Activated CD4-positive, alpha-beta memory T cell treated with anti-CD3 and anti-CD28 coated beads for 36 hours (primary cell): ENCODE results near the gene MANSC4. TPM values are rescaled to one million over a fixed set of nuclear protein-coding genes. Genes with fewer than 3 reads are reported as not detected.
"Not testable (repeated sequence)": the region's sequence is repeated elsewhere in the genome, so short reads cannot be mapped to it uniquely, and the experiment has no call there.

Source experiments
- CTCF ChIA-PET: fragments of 350-600 bp; sonication (Branson Sonifier 250); formaldehyde crosslinking; loops from one replicate; lab custom pipeline; 2021; ENCODE audit warnings: antibody characterized with exemption, inconsistent platforms; lab: Charles Lee
- POLR2A ChIA-PET: fragments of 350-600 bp; sonication (Branson Sonifier 250); formaldehyde crosslinking; loops from one replicate; lab custom pipeline; 2021; ENCODE audit warnings: antibody characterized with exemption; lab: Charles Lee
- DNase-seq: peaks from one replicate; pipeline ENCODE4 v3.0.0-alpha.2; 2020
- H3K27ac Mint-ChIP-seq: one replicate; pipeline ENCODE4 v1.8.0; 2021; ENCODE audit warnings: mixed read lengths
- H3K27me3 Mint-ChIP-seq: one replicate; pipeline ENCODE4 v1.8.0; 2021; ENCODE audit warnings: mixed read lengths
- H3K36me3 Mint-ChIP-seq: one replicate; pipeline ENCODE4 v1.8.0; 2021; ENCODE audit warnings: mixed read lengths
- H3K4me1 Mint-ChIP-seq: one replicate; pipeline ENCODE4 v1.8.0; 2021; ENCODE audit warnings: low read depth, mixed read lengths
- H3K4me3 Mint-ChIP-seq: one replicate; pipeline ENCODE4 v1.8.0; 2021; ENCODE audit warnings: mild to moderate bottlenecking, mixed read lengths
- H3K9me3 Mint-ChIP-seq: one replicate; pipeline ENCODE4 v1.8.0; 2021; ENCODE audit warnings: mixed read lengths
- intact Hi-C: fragments of 100-400 bp; cut with micrococcal nuclease; formaldehyde crosslinking; loops from one replicate; pipeline ENCODE4 v1.15.1; 2023
- total RNA-seq, 2 experiments: library from RNA; stranded (reverse); gene quantifications; one replicate each; pipeline ENCODE4 v1.2.3, GENCODE V29; 2021

Gene MANSC4
- total RNA-seq, 2 experiments from 2014 or later, result not detected

DNA sequence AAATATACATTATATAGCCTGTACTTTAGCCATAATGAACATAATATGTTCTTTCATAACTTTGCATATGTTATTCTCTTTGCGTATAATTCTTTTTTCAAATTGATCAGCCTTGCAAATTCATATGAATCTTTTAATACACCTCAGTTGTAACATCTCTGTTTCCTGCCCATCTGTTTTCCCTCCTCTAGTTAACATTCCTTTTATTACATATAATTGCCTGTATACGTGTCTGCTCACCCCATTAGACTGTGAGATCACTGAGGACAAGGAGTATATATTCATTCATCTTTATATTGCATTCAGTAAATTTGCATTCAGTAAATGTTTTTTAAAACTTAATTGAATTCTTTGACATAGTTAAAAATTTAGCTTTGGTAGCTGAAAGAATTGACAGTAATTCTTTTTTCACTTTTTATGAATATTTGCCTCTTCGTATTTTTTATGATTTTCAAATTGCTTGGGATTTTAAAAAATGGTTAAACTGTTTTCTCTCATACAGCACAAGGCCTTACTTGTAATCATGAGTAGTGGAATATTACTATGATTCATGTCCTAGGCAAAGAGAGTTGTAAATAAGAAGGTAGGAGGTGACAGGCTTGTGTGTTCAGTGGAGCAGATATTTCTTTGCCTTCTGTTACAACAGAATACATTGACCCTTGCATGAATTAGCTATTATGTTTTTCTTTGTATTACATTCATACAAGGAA is 32.8 kb downstream of the MANSC4 start:
- Mint-ChIP-seq H3K27me3 (no peaks in the 10 kb centered on the region), H3K9me3 (no peaks in the 10 kb centered on the region), H3K4me1 (no peaks in the 10 kb centered on the region), H3K36me3 (peaks cover 27% of the 10 kb centered on the region), H3K4me3 (no peak overlapping the region), H3K27ac (no peak overlapping the region)
- no peak for DNase-seq
- intact Hi-C loops, result no loop called here
- ChIA-PET POLR2A (no interaction called here), CTCF (no interaction called here)

DNA sequence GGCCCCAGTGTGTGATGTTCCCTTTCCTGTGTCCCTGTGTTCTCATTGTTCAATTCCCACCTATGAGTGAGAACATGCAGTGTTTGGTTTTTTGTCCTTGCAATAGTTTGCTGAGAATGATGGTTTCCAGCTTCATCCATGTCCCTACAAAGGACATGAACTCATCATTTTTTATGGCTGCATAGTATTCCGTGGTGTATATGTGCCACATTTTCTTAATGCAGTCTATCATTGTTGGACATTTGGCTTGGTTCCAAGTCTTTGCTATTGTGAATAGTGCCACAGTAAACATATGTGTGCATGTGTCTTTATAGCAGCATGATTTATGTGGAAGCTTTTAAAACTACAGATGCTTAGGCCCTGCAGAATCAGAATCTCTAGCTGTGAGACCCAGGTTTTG is 34.3 kb downstream of the MANSC4 start:
- intact Hi-C loops, POLR2A ChIA-PET, H3K4me3 Mint-ChIP-seq, CTCF ChIA-PET, H3K4me1 Mint-ChIP-seq, H3K27ac Mint-ChIP-seq, H3K9me3 Mint-ChIP-seq, DNase-seq, H3K27me3 Mint-ChIP-seq: not testable (repeated sequence)
- peaks cover 28% of the 10 kb centered on the region for H3K36me3 Mint-ChIP-seq

DNA sequence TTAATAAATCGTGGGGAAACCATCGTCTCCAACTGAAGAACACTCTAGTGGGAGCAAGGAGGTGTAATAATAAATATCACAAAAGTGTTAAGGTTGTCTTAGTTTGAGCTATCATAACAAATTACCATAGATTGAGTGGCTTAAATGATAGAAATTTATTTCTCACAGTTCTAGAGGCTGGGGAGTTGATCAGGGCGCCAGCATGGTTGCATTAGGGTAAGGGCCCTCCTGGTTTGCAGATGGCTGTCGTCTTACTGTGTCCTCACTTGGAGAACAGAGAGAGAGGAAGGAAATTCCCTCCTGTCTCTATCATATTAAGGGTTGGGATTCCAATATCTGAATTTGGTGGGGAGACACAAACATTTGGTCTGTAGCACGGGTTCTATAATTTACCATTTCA is 36.4 kb downstream of the MANSC4 start:
- CTCF ChIA-PET, result interaction anchor here (1.7 kb wide), 1 partner anchor 78 kb away, joined by 4 read pairs; no protein-coding TSS in a partner anchor
- POLR2A ChIA-PET, result no interaction called here
- no peaks in the 10 kb centered on the region for H3K27me3 Mint-ChIP-seq
- no peak overlapping the region for H3K4me3 Mint-ChIP-seq
- H3K9me3 Mint-ChIP-seq, result no peaks in the 10 kb centered on the region
- H3K4me1 Mint-ChIP-seq, result peaks cover 4% of the 10 kb centered on the region
- peaks cover 29% of the 10 kb centered on the region for H3K36me3 Mint-ChIP-seq
- no peak overlapping the region for H3K27ac Mint-ChIP-seq
- no peak for DNase-seq
- intact Hi-C loops, result no loop called here

DNA sequence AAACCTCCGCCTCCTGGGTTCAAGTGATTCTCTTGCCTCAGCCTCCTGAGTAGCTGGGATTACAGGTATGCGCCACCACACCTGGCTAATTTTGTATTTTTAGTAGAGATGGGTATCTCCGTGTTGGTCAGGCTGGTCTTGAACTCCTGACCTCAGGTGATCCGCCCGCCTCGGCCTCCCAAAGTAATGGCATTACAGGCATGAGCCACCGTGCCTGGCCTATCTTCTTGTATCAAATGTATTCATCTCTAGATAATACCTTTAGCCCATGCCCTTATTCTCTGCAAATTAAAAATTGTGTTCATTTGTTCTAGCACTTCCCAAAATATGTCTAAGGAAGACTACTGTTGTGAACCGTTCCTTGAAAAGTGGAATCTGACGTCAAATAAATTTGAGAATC is 45.7 kb downstream of the MANSC4 start:
- not testable (repeated sequence) for H3K9me3 Mint-ChIP-seq
- H3K36me3 Mint-ChIP-seq, result peaks cover 23% of the 10 kb centered on the region

DNA sequence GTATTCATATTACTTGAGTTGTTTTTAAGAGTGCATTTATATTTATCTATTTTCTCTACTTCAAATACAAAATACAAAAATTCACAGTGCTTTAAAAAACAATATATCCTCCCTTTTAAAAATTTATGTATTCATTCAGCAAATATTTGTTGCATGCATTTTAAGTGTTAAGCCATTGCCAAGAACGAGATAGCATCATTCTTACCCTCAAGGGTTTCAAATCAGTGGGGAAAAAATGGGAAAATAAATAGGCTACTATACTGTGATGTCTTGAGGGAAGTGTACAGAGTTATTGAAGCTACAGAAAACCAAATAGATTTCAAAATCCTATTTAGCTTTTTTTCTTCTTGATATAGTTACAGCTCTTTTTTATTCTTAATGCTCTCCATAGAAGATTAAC is 46.2 kb downstream of the MANSC4 start:
- Mint-ChIP-seq H3K27ac (no peak overlapping the region), H3K4me1 (peaks cover under 1% of the 10 kb centered on the region), H3K36me3 (peaks cover 23% of the 10 kb centered on the region), H3K9me3 (no peaks in the 10 kb centered on the region), H3K27me3 (no peaks in the 10 kb centered on the region), H3K4me3 (no peak overlapping the region)
- intact Hi-C loops, result loop anchor here (1.0 to 10.0 kb wide), 4 partner anchors 88 to 1261 kb away; no protein-coding TSS in a partner anchor
- POLR2A ChIA-PET, result no interaction called here
- no peak for DNase-seq
- CTCF ChIA-PET, result interaction anchor here (0.9 to 9.5 kb wide), 16 partner anchors 13 to 1140 kb away, joined by 3 to 102 read pairs (median 5); partner anchors contain the start of genes KLHL42 and MANSC4

More for the DNA sequence above, 45.7 kb downstream of the MANSC4 start:
- CTCF ChIA-PET, result interaction anchor here (1.0 to 9.5 kb wide), 6 partner anchors 60 to 1139 kb away, joined by 3 to 102 read pairs (median 12); no protein-coding TSS in a partner anchor
- intact Hi-C loops, result loop anchor here (5.0 to 10.0 kb wide), 2 partner anchors 818 to 1260 kb away; no protein-coding TSS in a partner anchor
- H3K27ac Mint-ChIP-seq, H3K27me3 Mint-ChIP-seq, H3K4me3 Mint-ChIP-seq, H3K4me1 Mint-ChIP-seq, POLR2A ChIA-PET, DNase-seq: not testable (repeated sequence)

DNA sequence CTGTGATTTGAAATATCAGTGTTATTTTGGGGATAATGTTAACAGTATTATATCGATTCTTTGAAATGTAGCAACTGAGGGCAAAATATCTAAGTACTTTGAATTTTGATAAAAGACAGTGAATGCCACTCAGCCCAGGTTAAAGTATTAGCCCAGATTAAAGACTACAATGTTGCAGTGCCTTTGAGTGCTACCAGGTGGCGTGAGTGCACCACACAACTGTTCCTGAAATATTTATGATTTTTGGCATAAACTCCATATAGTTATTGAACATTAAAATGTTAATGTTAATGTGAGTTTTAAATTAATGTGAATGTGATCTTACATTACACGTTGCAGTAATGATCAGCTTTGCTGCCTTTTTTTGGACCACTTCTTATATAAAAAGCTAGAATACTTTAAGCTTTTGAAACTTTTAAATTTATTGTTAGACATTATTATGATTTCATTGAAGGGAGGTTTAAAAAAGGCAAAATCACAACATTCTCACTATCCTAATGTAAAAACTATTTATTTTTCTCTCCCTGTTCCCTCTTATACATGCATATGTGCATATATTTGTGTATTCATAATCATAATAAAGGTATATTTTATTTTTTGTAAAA is 46.9 kb downstream of the MANSC4 start:
- Mint-ChIP-seq H3K9me3 (no peaks in the 10 kb centered on the region), H3K27ac (no peak overlapping the region), H3K4me1 (no peaks in the 10 kb centered on the region), H3K4me3 (no peak overlapping the region), H3K27me3 (no peaks in the 10 kb centered on the region), H3K36me3 (peaks cover 23% of the 10 kb centered on the region)
- ChIA-PET CTCF (interaction anchor here (0.6 to 9.5 kb wide), 25 partner anchors 9 to 1140 kb away, joined by 3 to 102 read pairs (median 4); partner anchors contain the start of genes KLHL42 and MANSC4), POLR2A (interaction anchor here (1.0 kb wide), 1 partner anchor 46 kb away, joined by 4 read pairs; the partner anchor contains the start of genes KLHL42 and MANSC4)
- intact Hi-C loops, result loop anchor here (1.0 to 10.0 kb wide), 4 partner anchors 88 to 1262 kb away; no protein-coding TSS in a partner anchor
- peak; percentile 46 for DNase-seq

DNA sequence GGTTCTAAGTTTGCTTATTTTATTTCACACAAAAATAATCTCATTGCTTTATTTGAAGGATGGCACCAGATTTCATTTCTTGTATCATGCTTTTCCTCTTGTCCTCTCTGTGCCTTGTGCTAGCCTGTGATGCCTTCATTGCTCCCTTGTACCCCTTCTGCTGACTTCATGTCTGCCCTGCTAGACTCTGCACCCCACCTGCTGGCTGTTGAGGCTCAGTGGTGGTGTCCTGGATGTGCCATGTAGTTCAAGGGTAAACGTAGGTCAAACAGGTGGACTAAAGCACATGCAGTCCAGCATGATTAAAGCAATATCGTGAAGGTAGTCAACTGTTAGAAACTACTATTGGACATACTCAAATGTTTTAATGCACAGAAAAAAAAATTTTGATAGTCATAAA is 47.8 kb downstream of the MANSC4 start:
- DNase-seq, result no peak
- no peak overlapping the region for H3K27ac Mint-ChIP-seq
- H3K36me3 Mint-ChIP-seq, result peaks cover 20% of the 10 kb centered on the region
- no peaks in the 10 kb centered on the region for H3K27me3 Mint-ChIP-seq
- H3K9me3 Mint-ChIP-seq, result no peaks in the 10 kb centered on the region
- intact Hi-C loops, result loop anchor here (5.0 to 10.0 kb wide), 2 partner anchors 820 to 1263 kb away; no protein-coding TSS in a partner anchor
- CTCF ChIA-PET, result interaction anchor here (0.6 to 9.5 kb wide), 24 partner anchors 8 to 1141 kb away, joined by 3 to 102 read pairs (median 4); partner anchors contain the start of genes KLHL42 and MANSC4
- no peak overlapping the region for H3K4me3 Mint-ChIP-seq
- no peaks in the 10 kb centered on the region for H3K4me1 Mint-ChIP-seq
- POLR2A ChIA-PET, result interaction anchor here (1.0 kb wide), 1 partner anchor 47 kb away, joined by 4 read pairs; the partner anchor contains the start of genes KLHL42 and MANSC4

DNA sequence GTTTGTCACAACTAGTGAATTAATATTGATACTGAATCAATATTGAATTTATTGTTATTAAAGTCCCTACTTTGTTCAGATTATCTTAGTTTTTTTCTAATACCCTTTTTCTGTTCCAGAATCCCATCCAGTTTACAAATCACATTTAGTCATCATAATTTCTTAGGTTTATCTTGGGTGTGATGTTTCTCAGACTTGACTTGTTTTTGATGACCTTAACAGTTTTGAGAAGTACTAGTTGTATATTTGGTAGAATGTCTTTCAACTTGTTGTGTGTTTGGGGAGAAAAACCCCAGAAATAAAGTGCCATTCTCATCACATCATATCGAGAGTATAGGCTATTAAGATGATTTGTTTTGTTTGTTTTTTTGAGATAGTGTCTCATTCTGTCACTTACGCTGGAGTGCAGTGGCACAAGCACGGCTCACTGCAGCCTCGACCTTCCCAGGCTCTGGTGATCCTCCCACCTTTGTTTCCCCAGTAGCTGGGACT is 49.9 kb downstream of the MANSC4 start:
- no peaks in the 10 kb centered on the region for H3K4me1 Mint-ChIP-seq
- no peak for DNase-seq
- H3K27ac Mint-ChIP-seq, result no peak overlapping the region
- H3K27me3 Mint-ChIP-seq, result no peaks in the 10 kb centered on the region
- no peaks in the 10 kb centered on the region for H3K9me3 Mint-ChIP-seq
- no peak overlapping the region for H3K4me3 Mint-ChIP-seq
- ChIA-PET CTCF (no interaction called here), POLR2A (no interaction called here)
- peaks cover 17% of the 10 kb centered on the region for H3K36me3 Mint-ChIP-seq
- intact Hi-C loops, result loop anchor here (5.0 to 10.0 kb wide), 2 partner anchors 822 to 1265 kb away; no protein-coding TSS in a partner anchor

DNA sequence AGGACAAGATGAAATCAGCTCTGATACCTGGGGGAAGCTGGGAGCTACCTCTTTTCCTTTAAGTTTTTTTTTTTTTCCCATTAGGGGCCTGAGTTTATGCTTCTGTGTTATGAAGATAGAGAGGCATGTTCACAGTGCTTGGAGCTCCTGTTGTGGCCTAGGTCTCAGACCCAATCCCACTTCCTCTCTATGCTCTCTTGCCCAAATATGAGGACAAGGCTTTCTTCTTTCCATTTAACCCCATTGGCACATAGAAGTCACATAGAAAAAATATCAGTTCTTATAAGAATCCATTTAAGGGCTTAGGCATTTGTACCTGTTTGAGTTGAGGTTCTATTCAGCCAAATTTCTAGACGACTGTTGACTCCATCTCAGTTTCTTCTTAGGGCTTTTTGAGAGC is 56.8 kb downstream of the MANSC4 start:
- H3K4me1 Mint-ChIP-seq, result peaks cover 4% of the 10 kb centered on the region
- no peaks in the 10 kb centered on the region for H3K9me3 Mint-ChIP-seq
- intact Hi-C loops, result no loop called here
- H3K27ac Mint-ChIP-seq, result no peak overlapping the region
- no peak for DNase-seq
- no peak overlapping the region for H3K4me3 Mint-ChIP-seq
- peaks cover 15% of the 10 kb centered on the region for H3K36me3 Mint-ChIP-seq
- ChIA-PET CTCF (interaction anchor here (0.6 kb wide), 1 partner anchor 99 kb away, joined by 3 read pairs; no protein-coding TSS in a partner anchor), POLR2A (no interaction called here)
- no peaks in the 10 kb centered on the region for H3K27me3 Mint-ChIP-seq

Other genes starting within 250 kb of the MANSC4 start
- gene REP15, start 83.8 kb downstream of the MANSC4 start, total RNA-seq, result under 1 TPM in 1 of 2 experiments, not detected in 1; 0.22 TPM
- gene MRPS35, start 69.4 kb downstream of the MANSC4 start, total RNA-seq, result 10 to 100 TPM; 49.2 to 50.2 TPM
- gene KLHL42, start within 50 bp of the MANSC4 start, total RNA-seq, result 1 to 10 TPM; 8.2 to 9.1 TPM
- under 1 TPM in 1 of 2 experiments, not detected in 1; 0.12 TPM for gene PTHLH, start 192.5 kb upstream of the MANSC4 start, total RNA-seq